Uterus (tissue), 2 donors: ENCODE data around the gene ERBIN.
"Not testable (repeated sequence)": the region's sequence is repeated elsewhere in the genome, so short reads cannot be mapped to it uniquely, and the experiment has no call there.

Experiments
- POLR2A ChIP-seq, 2 donors: fragments of 450-650 bp; IDR thresholded peaks; one replicate each; pipeline ENCODE4 v1.6.1; 2016; ENCODE audit warnings: antibody characterized with exemption in 2 of 2, mild to moderate bottlenecking in 1 of 2, moderate library complexity in 1 of 2
- TF ChIP-seq, protein P1 (sequence below), 4 experiments: fragments of 200-600 bp in 2 of 4; fragments of 450-650 bp in 2 of 4; sonication (generic) in 2 of 4; IDR thresholded peaks; one replicate each; pipeline ENCODE4 v1.5.1; 2016 to 2019; ENCODE audit warnings: antibody characterized with exemption in 4 of 4, mild to moderate bottlenecking in 2 of 4, moderate library complexity in 1 of 4

GRCh38 chr5:66061320-66061719 lies 134.9 kb downstream of the ERBIN start:
- TF ChIP-seq, protein P1, sequence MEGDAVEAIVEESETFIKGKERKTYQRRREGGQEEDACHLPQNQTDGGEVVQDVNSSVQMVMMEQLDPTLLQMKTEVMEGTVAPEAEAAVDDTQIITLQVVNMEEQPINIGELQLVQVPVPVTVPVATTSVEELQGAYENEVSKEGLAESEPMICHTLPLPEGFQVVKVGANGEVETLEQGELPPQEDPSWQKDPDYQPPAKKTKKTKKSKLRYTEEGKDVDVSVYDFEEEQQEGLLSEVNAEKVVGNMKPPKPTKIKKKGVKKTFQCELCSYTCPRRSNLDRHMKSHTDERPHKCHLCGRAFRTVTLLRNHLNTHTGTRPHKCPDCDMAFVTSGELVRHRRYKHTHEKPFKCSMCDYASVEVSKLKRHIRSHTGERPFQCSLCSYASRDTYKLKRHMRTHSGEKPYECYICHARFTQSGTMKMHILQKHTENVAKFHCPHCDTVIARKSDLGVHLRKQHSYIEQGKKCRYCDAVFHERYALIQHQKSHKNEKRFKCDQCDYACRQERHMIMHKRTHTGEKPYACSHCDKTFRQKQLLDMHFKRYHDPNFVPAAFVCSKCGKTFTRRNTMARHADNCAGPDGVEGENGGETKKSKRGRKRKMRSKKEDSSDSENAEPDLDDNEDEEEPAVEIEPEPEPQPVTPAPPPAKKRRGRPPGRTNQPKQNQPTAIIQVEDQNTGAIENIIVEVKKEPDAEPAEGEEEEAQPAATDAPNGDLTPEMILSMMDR (IDR thresholded peaks at IDR 0.05), result not testable (repeated sequence)
- TF ChIP-seq POLR2A (IDR thresholded peaks at IDR 0.05), result not testable (repeated sequence)
